ENCODE results near the gene NR2F1-AS1. TPM values are rescaled to one million over a fixed set of nuclear protein-coding genes. Genes with fewer than 3 reads are reported as not detected.

Gene NR2F1-AS1
- total and polyA plus RNA-seq, 9 of the 15 experiments (the other 6 are each of a cell fraction or from before 2014, with no cell fraction given), result not detected

DNA sequence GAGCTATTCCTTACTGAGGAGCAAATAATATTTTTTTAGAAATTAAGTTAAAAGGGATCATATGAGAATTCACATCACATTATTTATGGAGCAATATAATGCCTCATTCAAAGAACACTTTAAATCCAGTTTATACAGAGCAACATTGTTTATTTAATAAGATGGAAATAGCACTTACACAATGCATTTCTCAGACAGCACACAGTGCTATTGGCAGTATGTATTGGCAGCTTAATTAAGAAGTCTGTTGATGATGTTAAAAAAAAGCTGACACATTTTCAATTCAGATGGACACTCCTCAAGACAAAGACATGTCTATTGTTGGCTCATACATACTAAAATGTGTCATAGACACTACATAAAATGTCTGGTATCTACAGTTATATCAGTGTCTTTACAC lies 171.3 kb downstream of the NR2F1-AS1 start:
- H2AFZ ChIP-seq (ENCODE audit: low read depth, low read length), result no peak overlapping the region
- no peak overlapping the region for H3K4me3 ChIP-seq
- DNase-seq (ENCODE audit: extremely low read depth in 1 of 4, low spot score in 3 of 4) (no peak), ATAC-seq (no peak), FAIRE-seq (no peak)
- intact Hi-C loops (cut with micrococcal nuclease) (no loop called here), in situ Hi-C loops (cut with MboI) (no loop called here)
- H3K4me1 ChIP-seq (replicated peaks in 1 of 2; ENCODE audit: control insufficient read depth in 2 of 2, insufficient read depth in 2 of 2, low read length in 2 of 2), result no peaks in the 10 kb centered on the region
- ChIA-PET CTCF (ENCODE audit: low intra/inter-chr PET ratio) (no interaction called here), POLR2A (no interaction called here)
- H3K9ac ChIP-seq (ENCODE audit: insufficient read depth in 1 of 2, low read depth in 2 of 2, low read length in 2 of 2), result no peak overlapping the region
- H3K79me2 ChIP-seq (ENCODE audit: control insufficient read depth, insufficient read depth, low read length), result no peaks in the 10 kb centered on the region
- H3K36me3 ChIP-seq (ENCODE audit: control insufficient read depth, insufficient read depth, low read length), result no peaks in the 10 kb centered on the region
- H3K9me1 ChIP-seq (ENCODE audit: control insufficient read depth, insufficient read depth, low read length), result no peaks in the 10 kb centered on the region
- BruUV-seq (replicated peaks), result no TSS peak
- no peak overlapping the region for H3K27ac ChIP-seq (ENCODE audit: extremely low read depth, low read depth, low read length)
- H4K20me1 ChIP-seq (replicated peaks; ENCODE audit: control insufficient read depth, insufficient read depth, low read length), result no peaks in the 10 kb centered on the region
- H3K27me3 ChIP-seq (ENCODE audit: control insufficient read depth in 2 of 2, insufficient read depth in 2 of 2, low read length in 2 of 2), result no peaks in the 10 kb centered on the region
- no peaks in the 10 kb centered on the region for H3K9me3 ChIP-seq (replicated peaks; ENCODE audit: control insufficient read depth, insufficient read depth, low read depth, low read length)
- TF ChIP-seq POLR2G (IDR thresholded peaks at IDR 0.05; ENCODE audit: low read depth, low read length) (no peak), ATF7 (IDR thresholded peaks at IDR 0.05) (no peak), ZFP30 (CRISPR knock-in tag; IDR thresholded peaks at IDR 0.05; ENCODE audit: borderline replicate concordance) (no peak), ID3 (CRISPR knock-in tag; IDR thresholded peaks at IDR 0.05) (no peak), ID3 (tag; IDR thresholded peaks at IDR 0.05) (no peak), NFXL1 (CRISPR knock-in tag; IDR thresholded peaks at IDR 0.05) (no peak)
- H3K4me2 ChIP-seq (ENCODE audit: insufficient read depth, low read length), result no peak overlapping the region

- no peaks in the 10 kb centered on the region for H3K4me1 ChIP-seq (replicated peaks in 1 of 2; ENCODE audit: control insufficient read depth in 2 of 2, insufficient read depth in 2 of 2, low read length in 2 of 2)
- intact Hi-C loops (cut with micrococcal nuclease), result no loop called here
- no peaks in the 10 kb centered on the region for H4K20me1 ChIP-seq (replicated peaks; ENCODE audit: control insufficient read depth, insufficient read depth, low read length)
- H3K27ac ChIP-seq (ENCODE audit: extremely low read depth, low read depth, low read length), result no peak overlapping the region
- DNase-seq (ENCODE audit: extremely low read depth in 1 of 4, low spot score in 3 of 4) (no peak), ATAC-seq (no peak), FAIRE-seq (no peak)
- in situ Hi-C loops (cut with MboI), result no loop called here
- ChIA-PET POLR2A (no interaction called here), CTCF (ENCODE audit: low intra/inter-chr PET ratio) (no interaction called here)
- no peaks in the 10 kb centered on the region for H3K27me3 ChIP-seq (ENCODE audit: control insufficient read depth in 2 of 2, insufficient read depth in 2 of 2, low read length in 2 of 2)
- no TSS peak for BruUV-seq (replicated peaks)
- H3K4me2 ChIP-seq (ENCODE audit: insufficient read depth, low read length), result no peak overlapping the region
- 0% methylated on average over 6 of the region's 6 CpGs for WGBS (ENCODE audit: insufficient coverage, low coverage, missing lambda C conversion rate)
- H3K9me3 ChIP-seq (replicated peaks; ENCODE audit: control insufficient read depth, insufficient read depth, low read depth, low read length), result no peaks in the 10 kb centered on the region
- H3K9ac ChIP-seq (ENCODE audit: insufficient read depth in 1 of 2, low read depth in 2 of 2, low read length in 2 of 2), result no peak overlapping the region
- H2AFZ ChIP-seq (ENCODE audit: low read depth, low read length), result no peak overlapping the region
- no peaks in the 10 kb centered on the region for H3K79me2 ChIP-seq (ENCODE audit: control insufficient read depth, insufficient read depth, low read length)
- H3K4me3 ChIP-seq, result no peak overlapping the region
- no peaks in the 10 kb centered on the region for H3K36me3 ChIP-seq (ENCODE audit: control insufficient read depth, insufficient read depth, low read length)
- H3K9me1 ChIP-seq (ENCODE audit: control insufficient read depth, insufficient read depth, low read length), result no peaks in the 10 kb centered on the region
- TF ChIP-seq ZNF316 (IDR thresholded peaks at IDR 0.05) (no peak), HCFC1 (IDR thresholded peaks at IDR 0.05; ENCODE audit: low read depth, low read length) (no peak), ARID2 (IDR thresholded peaks at IDR 0.05) (no peak), MCM2 (IDR thresholded peaks at IDR 0.05; ENCODE audit: low read depth) (no peak), YBX1 (IDR thresholded peaks at IDR 0.05) (no peak), HNRNPL (IDR thresholded peaks at IDR 0.05; ENCODE audit: low read depth, low read length) (no peak)
- TF ChIP-seq, protein P1, sequence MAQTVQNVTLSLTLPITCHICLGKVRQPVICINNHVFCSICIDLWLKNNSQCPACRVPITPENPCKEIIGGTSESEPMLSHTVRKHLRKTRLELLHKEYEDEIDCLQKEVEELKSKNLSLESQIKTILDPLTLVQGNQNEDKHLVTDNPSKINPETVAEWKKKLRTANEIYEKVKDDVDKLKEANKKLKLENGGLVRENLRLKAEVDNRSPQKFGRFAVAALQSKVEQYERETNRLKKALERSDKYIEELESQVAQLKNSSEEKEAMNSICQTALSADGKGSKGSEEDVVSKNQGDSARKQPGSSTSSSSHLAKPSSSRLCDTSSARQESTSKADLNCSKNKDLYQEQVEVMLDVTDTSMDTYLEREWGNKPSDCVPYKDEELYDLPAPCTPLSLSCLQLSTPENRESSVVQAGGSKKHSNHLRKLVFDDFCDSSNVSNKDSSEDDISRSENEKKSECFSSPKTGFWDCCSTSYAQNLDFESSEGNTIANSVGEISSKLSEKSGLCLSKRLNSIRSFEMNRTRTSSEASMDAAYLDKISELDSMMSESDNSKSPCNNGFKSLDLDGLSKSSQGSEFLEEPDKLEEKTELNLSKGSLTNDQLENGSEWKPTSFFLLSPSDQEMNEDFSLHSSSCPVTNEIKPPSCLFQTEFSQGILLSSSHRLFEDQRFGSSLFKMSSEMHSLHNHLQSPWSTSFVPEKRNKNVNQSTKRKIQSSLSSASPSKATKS (CRISPR knock-in tag; IDR thresholded peaks at IDR 0.05), result no peak
- TF ChIP-seq, protein P2, sequence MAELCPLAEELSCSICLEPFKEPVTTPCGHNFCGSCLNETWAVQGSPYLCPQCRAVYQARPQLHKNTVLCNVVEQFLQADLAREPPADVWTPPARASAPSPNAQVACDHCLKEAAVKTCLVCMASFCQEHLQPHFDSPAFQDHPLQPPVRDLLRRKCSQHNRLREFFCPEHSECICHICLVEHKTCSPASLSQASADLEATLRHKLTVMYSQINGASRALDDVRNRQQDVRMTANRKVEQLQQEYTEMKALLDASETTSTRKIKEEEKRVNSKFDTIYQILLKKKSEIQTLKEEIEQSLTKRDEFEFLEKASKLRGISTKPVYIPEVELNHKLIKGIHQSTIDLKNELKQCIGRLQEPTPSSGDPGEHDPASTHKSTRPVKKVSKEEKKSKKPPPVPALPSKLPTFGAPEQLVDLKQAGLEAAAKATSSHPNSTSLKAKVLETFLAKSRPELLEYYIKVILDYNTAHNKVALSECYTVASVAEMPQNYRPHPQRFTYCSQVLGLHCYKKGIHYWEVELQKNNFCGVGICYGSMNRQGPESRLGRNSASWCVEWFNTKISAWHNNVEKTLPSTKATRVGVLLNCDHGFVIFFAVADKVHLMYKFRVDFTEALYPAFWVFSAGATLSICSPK (IDR thresholded peaks at IDR 0.05; ENCODE audit: borderline replicate concordance), result no peak
Observed at GRCh38 chr5:93407454-93407853, 173.6 kb downstream of the NR2F1-AS1 start.

All from K562 (cell line).